K562 (cell line): Measurements from ENCODE around the gene RTF2. TPM values are rescaled to one million over a fixed set of nuclear protein-coding genes. Genes with fewer than 3 reads are reported as not detected.

Source experiments
- ATAC-seq: fragments of 200-7000 bp; cut with Tn5 transposase; 3 replicates; pipeline ENCODE4 v1.9.1; 2020; ENCODE audit warnings: moderate library complexity
- BruUV-seq: library from RNA; stranded (reverse); fragments of 400-500 nt; replicated peaks from 2 replicates; lab custom pipeline; 2021; lab: Mats Ljungman, UMichigan
- CTCF ChIA-PET: fragments of 300-600 bp; formaldehyde crosslinking; extraction: SDS; loops from one replicate; lab custom pipeline; 2021; ENCODE audit warnings: low intra/inter-chr PET ratio; lab: Yijun Ruan, JAX
- POLR2A ChIA-PET: fragments of 300-600, 350-650 bp; sonication (Branson Sonifier 250); formaldehyde crosslinking; extraction: SDS; loops from one replicate; lab custom pipeline; 2021; ENCODE audit warnings: antibody characterized with exemption, inconsistent platforms; lab: Yijun Ruan, JAX
- DNase-seq, 4 experiments: peaks; one replicate each; pipeline versions ENCODE4 v3.0.0 to v3.0.0-alpha.2; 2011 to 2018; ENCODE audit warnings: low spot score in 3 of 4, mixed read lengths in 3 of 4; ENCODE audit errors: extremely low read depth in 1 of 4
- FAIRE-seq: peaks from 2 replicates; lab custom pipeline; 2011; peaks lifted over from hg19 to GRCh38; lab: Jason Lieb, UNC
- H2AFZ ChIP-seq: 2 replicates; pipeline ENCODE4 v1.6.0; 2011; ENCODE audit warnings: low read depth, low read length, control low read depth, inconsistent platforms
- H3K27ac ChIP-seq: fragments of 200-600 bp; 3 replicates; pipeline ENCODE4 v1.8.0; 2011; ENCODE audit warnings: low read depth, mild to moderate bottlenecking, control low read depth, inconsistent platforms, low read length, moderate library complexity, mixed read lengths; ENCODE audit errors: extremely low read depth
- H3K27me3 ChIP-seq, 2 experiments: fragments of 300-600 bp in 1 of 2; 2 replicates in 1 of 2; 3 replicates in 1 of 2; pipeline versions ENCODE4 v1.6.0 to v1.8.0; 2011; ENCODE audit warnings: inconsistent platforms in 2 of 2, low read length in 2 of 2, mild to moderate bottlenecking in 1 of 2, mixed read lengths in 1 of 2, moderate library complexity in 1 of 2; ENCODE audit not compliant: control insufficient read depth in 2 of 2, insufficient read depth in 2 of 2
- H3K36me3 ChIP-seq: fragments of 300-600 bp; 3 replicates; pipeline ENCODE4 v1.8.0; 2011; ENCODE audit warnings: mild to moderate bottlenecking, low read length, inconsistent platforms; ENCODE audit not compliant: control insufficient read depth, insufficient read depth
- H3K4me1 ChIP-seq, 2 experiments: fragments of 200-600 bp in 1 of 2; replicated peaks in 1 of 2; 2 replicates in 1 of 2; 3 replicates in 1 of 2; pipeline versions ENCODE4 v1.5.1 to v1.8.0; 2011; ENCODE audit warnings: inconsistent platforms in 2 of 2, low read length in 2 of 2, mild to moderate bottlenecking in 1 of 2, mixed read lengths in 1 of 2, moderate library complexity in 1 of 2; ENCODE audit not compliant: control insufficient read depth in 2 of 2, insufficient read depth in 2 of 2
- H3K4me2 ChIP-seq: 2 replicates; pipeline ENCODE4 v1.6.1; 2011; ENCODE audit warnings: low read length, control low read depth, inconsistent platforms, mixed read lengths; ENCODE audit not compliant: insufficient read depth
- H3K4me3 ChIP-seq: fragments of 200-600 bp; sonication (generic), shearing (Covaris generic); 2 replicates; pipeline ENCODE4 v1.5.1; 2016; ENCODE audit warnings: control low read depth, inconsistent platforms
- H3K79me2 ChIP-seq: fragments of 200-600 bp; 3 replicates; pipeline ENCODE4 v1.8.0; 2011; ENCODE audit warnings: low read length, inconsistent platforms; ENCODE audit not compliant: control insufficient read depth, insufficient read depth
- H3K9ac ChIP-seq, 2 experiments: 2 replicates each; pipeline versions ENCODE4 v1.6.0 to v1.6.1; 2011; ENCODE audit warnings: low read depth in 2 of 2, low read length in 2 of 2, control low read depth in 1 of 2, inconsistent platforms in 1 of 2, mild to moderate bottlenecking in 1 of 2, mixed read lengths in 1 of 2; ENCODE audit not compliant: insufficient read depth in 1 of 2
- H3K9me1 ChIP-seq: one replicate; pipeline ENCODE4 v1.6.0; 2011; ENCODE audit warnings: inconsistent platforms, mild to moderate bottlenecking, low read length, moderate library complexity; ENCODE audit not compliant: control insufficient read depth, insufficient read depth
- H3K9me3 ChIP-seq: replicated peaks from 2 replicates; pipeline ENCODE4 v1.5.1; 2011; ENCODE audit warnings: low read depth, low read length, inconsistent platforms; ENCODE audit not compliant: control insufficient read depth, insufficient read depth
- H4K20me1 ChIP-seq: replicated peaks from 2 replicates; pipeline ENCODE4 v1.6.1; 2011; ENCODE audit warnings: low read length, inconsistent platforms, mixed read lengths; ENCODE audit not compliant: control insufficient read depth, insufficient read depth
- CREB5 ChIP-seq: fragments of 250-450 bp; sonication (Bioruptor Pico); IDR thresholded peaks from 2 replicates; pipeline ENCODE4 v1.5.0; 2020; ENCODE audit warnings: mild to moderate bottlenecking
- RNF2 ChIP-seq: sonication (generic); IDR thresholded peaks from 2 replicates; pipeline ENCODE4 v1.6.1; 2016
- TARDBP ChIP-seq: fragments of 450-650 bp; IDR thresholded peaks from 2 replicates; pipeline ENCODE4 v1.6.1; 2016
- ZNF24 ChIP-seq: fragments of 450-650 bp; IDR thresholded peaks from 2 replicates; pipeline ENCODE4 v1.6.1; 2016
- WGBS: fragments of 100-300 bp; shearing (Covaris generic); methylation state at CpG from one replicate; pipeline ENCODE4 v1.1.6; 2016; ENCODE audit warnings: low coverage, mixed read lengths; ENCODE audit not compliant: insufficient coverage; ENCODE audit errors: missing lambda C conversion rate; 5-methylcytosine and 5-hydroxymethylcytosine counted together
- in situ Hi-C: fragments of 300-500 bp; cut with MboI; formaldehyde crosslinking; loops from 4 replicates; pipeline ENCODE4 v1.15.0; 2018; ENCODE audit warnings: inconsistent platforms, mixed read lengths
- intact Hi-C: fragments of 100-400 bp; cut with micrococcal nuclease; formaldehyde crosslinking; loops from 2 replicates; pipeline ENCODE4 v1.14.2; 2022
- polyA plus RNA-seq, 8 experiments: library from polyadenylated mRNA; depleted of rRNA in 4 of 8; stranded (reverse) in 5 of 8; unstranded in 3 of 8; fragments of >200 nt; fragmentation: Nextera tagmentation in 2 of 8; fragmentation: Illumina TruSeq in 1 of 8; extraction: Ambion mirVana in 2 of 8; extraction: Trizol in 1 of 8; gene quantifications; 2 replicates each; pipeline versions ENCODE4 v1.2.1 to v1.2.3, GENCODE V29; 2011 to 2014; ENCODE audit warnings: inconsistent platforms in 1 of 8, missing spikeins in 1 of 8
- total RNA-seq, 7 experiments: library from RNA; depleted of rRNA in 6 of 7; stranded (reverse); fragments of >200 nt in 6 of 7; fragmentation: Illumina TruSeq in 2 of 7; extraction: Trizol in 2 of 7; gene quantifications; 2 replicates each; pipeline versions ENCODE4 v1.2.1 to v1.2.3, GENCODE V29; 2011 to 2021; ENCODE audit warnings: low replicate concordance in 1 of 7
- TF ChIP-seq, protein P1 (sequence below), 2 experiments: fragments of 450-650 bp in 1 of 2; IDR thresholded peaks; 2 replicates each; pipeline ENCODE4 v1.6.1; 2011 to 2017; ENCODE audit warnings: low read depth in 2 of 2, antibody characterized with exemption in 1 of 2, borderline replicate concordance in 1 of 2, low read length in 1 of 2, mild to moderate bottlenecking in 1 of 2, mixed read lengths in 1 of 2; ENCODE audit not compliant: control insufficient read depth in 1 of 2

RTF2 gene
- total and polyA plus RNA-seq, 9 of the 15 experiments (the other 6 are each of a cell fraction or from before 2014, with no cell fraction given) = 67.0 to 177 (median 84.9) TPM

DNA sequence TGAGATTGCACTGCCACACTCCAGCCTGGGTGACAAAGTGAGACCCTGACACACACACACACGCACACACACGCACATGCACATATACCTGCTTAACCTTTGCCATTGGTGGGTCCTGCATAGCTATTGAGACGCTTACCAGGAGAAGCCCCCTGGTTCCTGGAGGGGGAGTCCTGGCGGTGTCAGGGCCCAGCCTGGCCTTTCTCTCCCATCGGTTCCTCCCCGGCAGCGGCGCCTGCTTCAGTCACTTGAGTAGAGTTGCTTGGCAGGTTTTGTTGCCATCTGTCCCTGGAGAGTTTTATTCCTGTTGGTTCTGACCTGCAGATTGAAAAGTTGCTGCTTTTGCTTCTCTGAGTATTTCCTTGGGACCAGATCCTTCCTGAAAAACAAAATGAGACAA is 35.5 kb downstream of the RTF2 start:
- no peaks in the 10 kb centered on the region for H3K27me3 ChIP-seq
- no peaks in the 10 kb centered on the region for H4K20me1 ChIP-seq
- no peaks in the 10 kb centered on the region for H3K79me2 ChIP-seq
- H3K4me3 ChIP-seq = no peak overlapping the region
- no peak for ATAC-seq
- BruUV-seq = no TSS peak
- no peak for DNase-seq
- intact Hi-C loops = no loop called here
- no peak for FAIRE-seq
- peaks cover 2% of the 10 kb centered on the region; the same call in 1 of the 3 replicates for H3K36me3 ChIP-seq
- 0 out of 5 replicates have a peak, but pooled peaks cover 0 to under 1% of the 10 kb centered on the region in 2 experiments for H3K4me1 ChIP-seq
- H2AFZ ChIP-seq = no peak overlapping the region
- no peaks in the 10 kb centered on the region for H3K9me1 ChIP-seq
- TF ChIP-seq CREB5 (CRISPR knock-in tag) (no peak), ZNF24 (no peak), TARDBP (no peak), RNF2 (no peak)
- TF ChIP-seq, protein P1, sequence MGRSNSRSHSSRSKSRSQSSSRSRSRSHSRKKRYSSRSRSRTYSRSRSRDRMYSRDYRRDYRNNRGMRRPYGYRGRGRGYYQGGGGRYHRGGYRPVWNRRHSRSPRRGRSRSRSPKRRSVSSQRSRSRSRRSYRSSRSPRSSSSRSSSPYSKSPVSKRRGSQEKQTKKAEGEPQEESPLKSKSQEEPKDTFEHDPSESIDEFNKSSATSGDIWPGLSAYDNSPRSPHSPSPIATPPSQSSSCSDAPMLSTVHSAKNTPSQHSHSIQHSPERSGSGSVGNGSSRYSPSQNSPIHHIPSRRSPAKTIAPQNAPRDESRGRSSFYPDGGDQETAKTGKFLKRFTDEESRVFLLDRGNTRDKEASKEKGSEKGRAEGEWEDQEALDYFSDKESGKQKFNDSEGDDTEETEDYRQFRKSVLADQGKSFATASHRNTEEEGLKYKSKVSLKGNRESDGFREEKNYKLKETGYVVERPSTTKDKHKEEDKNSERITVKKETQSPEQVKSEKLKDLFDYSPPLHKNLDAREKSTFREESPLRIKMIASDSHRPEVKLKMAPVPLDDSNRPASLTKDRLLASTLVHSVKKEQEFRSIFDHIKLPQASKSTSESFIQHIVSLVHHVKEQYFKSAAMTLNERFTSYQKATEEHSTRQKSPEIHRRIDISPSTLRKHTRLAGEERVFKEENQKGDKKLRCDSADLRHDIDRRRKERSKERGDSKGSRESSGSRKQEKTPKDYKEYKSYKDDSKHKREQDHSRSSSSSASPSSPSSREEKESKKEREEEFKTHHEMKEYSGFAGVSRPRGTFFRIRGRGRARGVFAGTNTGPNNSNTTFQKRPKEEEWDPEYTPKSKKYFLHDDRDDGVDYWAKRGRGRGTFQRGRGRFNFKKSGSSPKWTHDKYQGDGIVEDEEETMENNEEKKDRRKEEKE (IDR thresholded peaks at IDR 0.05; ENCODE audit: borderline replicate concordance in 1 of 2, control insufficient read depth in 1 of 2, low read depth in 2 of 2, low read length in 1 of 2) = no peak
- peak overlapping the region in 1 of 2 experiments; percentile 31; a peak in 1 of 4 replicates for H3K9ac ChIP-seq
- no peak overlapping the region for H3K27ac ChIP-seq
- no peaks in the 10 kb centered on the region for H3K9me3 ChIP-seq
- ChIA-PET POLR2A (no interaction called here), CTCF (no interaction called here)
- WGBS = 88% methylated on average over 5 of the region's 8 CpGs
- in situ Hi-C loops = no loop called here
- no peak overlapping the region for H3K4me2 ChIP-seq
